MV-4-11 (cell line): ENCODE measurements around the gene TPSG1.
"Not testable (repeated sequence)": the region's sequence is repeated elsewhere in the genome, so short reads cannot be mapped to it uniquely, and the experiment has no call there.

Experiments
- DNase-seq: peaks from one replicate; lab custom pipeline; 2025; lab: John Stamatoyannopoulos, UW

The TPSG1 gene

DNA sequence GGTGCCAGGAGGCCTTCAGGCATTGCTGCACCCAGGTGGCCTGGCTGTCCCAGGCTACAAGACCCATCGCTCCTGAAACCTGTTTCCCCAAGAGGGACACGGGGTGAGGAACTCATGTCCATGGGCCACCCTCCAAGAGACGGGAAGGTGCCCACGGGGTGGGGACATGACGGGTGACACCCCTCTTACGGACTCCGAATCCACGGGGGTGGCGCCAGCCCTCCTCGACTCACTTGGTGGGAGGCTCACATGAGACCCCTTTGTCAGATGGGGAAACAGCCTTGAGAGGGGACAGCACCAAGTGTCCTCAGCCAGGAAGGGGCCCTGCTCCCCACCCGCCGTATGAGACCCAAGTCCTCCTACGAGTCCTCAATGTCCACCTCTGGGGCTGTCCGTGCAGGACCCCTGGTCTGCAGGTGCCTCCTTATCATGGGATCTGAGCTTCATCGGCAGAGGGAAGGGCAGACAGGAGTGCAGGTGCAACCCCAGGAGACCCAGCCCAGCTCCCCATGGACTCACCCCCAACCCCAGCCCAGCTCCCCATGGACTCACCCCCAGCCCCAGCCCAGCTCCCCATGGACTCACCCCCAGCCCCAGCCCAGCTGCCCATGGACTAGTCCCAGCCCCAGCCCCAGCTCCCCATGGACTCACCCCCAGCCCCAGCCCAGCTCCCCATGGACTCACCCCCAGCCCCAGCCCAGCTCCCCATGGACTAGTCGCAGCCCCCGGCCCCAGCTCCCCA is 5.6 kb upstream of the TPSG1 start:
- DNase-seq, result not testable (repeated sequence)

DNA sequence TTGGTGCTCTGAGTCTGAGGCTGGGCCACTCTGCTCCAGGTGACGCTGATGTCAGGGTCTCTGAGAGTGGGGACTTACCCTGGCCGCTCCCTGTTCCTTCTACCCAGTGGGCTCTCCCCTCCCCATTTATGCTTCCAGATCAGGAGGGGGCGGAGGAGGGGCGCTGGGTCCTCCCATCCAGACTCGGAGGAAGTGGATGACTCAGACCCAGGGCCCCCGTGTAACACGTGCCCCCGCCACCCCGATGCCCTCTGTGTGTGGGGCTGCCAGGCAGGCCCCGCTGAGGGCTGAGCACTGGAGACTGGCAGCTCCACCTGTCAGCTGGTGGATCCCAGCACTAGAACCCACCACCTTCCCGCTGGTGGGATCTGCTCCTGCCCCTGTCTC is 5.0 kb upstream of the TPSG1 start, which contains the start of gene TPSB2:
TPSB2 (minus strand) TSS at position 101 of the 387 bp plus-strand sequence. CDS start 233 bp downstream, outside the sequence.
- DNase-seq, result not testable (repeated sequence)

DNA sequence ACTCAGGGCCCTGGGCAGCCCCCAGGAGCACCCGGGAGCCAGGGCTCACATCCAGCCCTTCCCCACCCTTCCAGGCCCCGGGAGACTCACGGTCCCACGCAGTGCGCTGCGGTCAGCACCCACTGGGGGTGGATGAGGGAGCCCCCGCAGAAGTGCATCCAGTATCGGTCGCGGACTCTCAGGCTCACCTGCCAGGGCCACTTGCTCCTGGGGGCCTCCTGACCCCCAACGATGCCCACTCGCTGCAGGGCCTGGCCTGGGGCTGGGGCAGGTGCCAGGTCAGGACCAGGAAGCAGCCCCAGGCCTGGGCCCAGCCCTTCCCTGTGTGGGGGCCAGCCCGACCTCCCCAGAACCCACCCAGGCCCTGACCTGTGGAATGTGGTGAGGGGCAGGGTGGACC is 4.4 kb upstream of the TPSG1 start:
- DNase-seq, result not testable (repeated sequence)

DNA sequence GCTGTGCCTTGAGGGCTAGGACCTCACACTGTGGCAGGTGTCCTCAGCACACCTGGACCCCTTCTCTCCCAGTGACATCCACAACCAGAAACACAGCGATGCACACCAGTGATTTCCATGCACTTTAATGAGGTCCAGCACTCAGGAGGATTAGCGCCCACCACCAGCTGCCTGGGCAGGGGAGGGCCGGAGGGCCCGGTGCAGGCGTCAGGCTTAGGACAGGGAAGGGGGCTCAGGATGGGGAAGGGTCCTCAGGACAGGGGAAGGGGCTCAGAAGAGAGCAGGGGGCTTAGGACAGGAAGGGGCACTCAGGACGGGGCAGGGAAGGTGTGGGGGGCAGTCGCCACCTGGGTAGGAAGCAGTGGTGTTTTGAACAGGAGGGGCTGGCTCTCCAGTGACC is 3.2 kb upstream of the TPSG1 start:
- not testable (repeated sequence) for DNase-seq

DNA sequence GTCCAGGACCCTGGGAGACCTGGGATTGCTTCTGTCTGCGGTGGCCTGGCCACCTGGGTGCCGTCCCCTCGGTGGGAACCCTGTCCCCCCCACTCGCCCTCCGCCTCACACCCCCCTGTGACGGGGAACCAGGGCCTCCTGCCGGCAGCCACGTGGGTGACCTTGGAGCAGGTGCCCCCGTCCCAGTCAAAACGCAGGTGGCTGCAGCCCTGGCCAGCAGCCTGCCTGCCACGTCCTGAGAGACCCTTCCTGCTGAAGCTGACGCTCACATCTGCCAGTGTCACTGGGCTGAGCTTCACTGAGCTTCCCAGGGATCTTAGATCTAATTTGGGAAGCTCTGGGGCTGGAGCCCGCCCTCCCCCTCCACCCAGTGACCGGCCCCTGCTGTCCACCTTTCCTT is 1.6 kb upstream of the TPSG1 start:
- not testable (repeated sequence) for DNase-seq

DNA sequence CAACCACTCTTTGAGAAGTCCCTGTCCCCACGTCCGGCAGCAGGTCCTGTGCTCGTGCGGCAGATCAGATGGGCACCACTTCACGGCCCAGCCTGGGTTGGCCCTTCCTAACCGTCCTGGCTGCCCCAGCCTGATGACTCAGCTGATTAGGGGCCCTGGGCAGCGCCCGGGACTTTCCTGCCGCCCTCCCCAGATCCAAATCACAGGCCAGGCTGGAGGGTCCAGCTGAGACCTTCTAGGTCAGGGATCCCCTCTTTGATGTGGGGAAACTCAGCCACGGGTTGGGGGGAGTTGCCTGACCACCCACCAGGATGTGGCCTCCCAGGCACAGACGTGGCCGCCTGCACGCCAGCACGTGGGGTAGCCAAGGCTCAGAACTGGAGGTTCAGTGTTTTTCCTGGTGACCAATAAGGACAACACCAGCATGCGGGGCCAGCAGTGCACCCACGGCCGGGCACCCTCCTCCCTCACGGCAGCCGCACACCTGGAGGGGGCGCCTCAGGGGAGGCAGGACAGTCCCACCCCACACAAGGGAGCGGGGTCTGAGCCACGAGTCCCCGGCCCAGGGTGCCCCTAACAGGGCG is 752 bp upstream of the TPSG1 start:
- not testable (repeated sequence) for DNase-seq

DNA sequence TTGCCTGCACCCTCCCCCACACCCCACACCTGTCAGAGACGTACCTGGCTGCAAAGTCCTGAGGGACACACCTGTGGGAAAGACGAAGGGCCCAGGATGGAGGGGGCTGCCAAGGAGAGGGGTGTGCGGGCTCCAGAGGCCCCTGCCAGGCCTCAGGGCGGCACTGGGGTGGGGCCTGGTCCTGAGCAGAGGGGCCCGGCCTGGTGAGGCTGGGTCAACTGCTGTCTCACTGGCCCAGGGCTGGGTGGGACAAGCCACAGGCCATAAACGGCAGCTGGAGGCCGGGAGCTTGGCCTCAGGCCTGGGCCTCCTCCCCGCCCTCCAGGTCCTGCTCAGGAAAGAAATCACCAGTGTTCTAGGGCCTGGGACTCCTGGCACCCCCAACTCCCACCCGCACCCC is 510 bp downstream of the TPSG1 start:
- no peak for DNase-seq

DNA sequence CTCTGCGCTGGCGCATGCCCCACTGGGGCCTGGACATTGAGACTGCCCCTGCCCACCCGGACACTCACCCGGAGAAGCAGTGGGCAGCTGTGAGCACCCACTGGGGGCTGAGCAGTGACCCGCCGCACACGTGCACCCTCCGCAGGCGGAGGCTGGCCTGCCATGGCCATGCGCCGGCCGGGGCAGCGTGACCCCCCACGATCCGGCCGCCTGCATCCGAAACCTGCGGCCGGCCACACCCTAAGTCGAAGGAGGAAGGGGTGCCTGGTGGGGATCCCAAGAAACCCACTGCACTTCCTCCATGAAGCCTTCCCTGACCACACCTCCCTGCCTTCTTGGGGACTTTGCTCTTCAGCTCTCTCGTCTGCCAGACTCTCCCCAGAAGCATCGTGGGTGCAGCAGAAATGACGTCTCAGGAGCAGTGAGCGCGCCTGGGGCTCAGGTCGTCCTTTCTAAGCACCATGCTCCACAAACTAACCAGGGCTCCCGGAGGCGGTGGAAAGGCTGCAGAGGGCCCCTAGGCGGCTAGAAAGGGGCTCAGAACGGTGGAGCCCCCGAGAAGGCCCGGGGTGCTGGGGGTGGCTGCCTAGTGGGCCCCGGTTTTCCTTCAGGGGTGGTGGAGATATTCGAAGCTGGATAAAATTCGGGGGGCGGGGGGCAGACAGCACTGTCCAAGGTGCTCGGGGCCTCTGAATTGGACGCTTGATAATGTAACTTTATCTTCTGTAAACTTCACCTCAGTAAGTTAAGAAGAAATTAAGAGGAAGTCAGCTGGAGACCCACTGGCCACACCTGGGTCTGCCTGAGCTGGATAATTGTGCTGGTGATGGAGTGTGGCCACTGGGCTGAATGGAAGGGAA is 1.5 kb downstream of the TPSG1 start:
- DNase-seq, result no peak

DNA sequence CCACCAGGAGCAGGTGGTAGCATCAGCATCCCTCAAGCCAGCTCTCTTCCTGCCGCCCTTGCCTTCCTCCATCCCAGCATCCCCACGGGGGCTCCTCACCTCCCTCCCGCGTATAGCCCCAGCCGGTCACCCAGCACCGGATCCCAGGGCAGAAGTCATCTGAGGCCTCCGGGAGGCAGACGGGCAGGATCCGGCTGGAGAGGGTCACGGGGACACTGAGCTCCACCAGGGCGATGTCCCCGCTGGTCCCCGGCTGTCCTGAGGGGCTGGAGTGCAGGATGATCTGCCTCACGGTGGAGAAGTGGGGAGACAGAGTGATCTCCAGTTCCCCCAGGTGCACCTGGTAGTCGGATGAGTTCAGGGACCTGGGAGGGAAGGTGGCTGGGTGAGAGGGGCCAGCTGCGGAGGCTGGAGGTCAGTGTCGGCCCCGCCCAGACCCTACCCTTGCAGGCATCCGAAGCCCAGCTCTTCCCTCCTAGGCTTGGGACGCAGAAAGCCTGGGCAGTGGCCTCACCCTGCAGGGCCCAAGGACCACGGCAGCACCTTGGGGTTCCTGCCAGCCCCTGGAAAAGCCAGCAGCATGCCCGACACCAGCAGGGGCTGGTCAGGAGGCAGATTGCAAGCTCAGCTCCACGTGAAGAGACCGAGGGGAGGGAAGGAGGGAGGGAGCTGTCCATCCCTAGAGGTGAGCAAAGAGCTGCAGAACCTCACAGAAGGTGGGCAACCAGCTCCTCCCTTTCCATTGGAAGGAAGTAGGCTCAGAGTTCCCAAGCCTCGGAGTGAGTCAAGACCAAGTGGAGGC is 2.3 kb downstream of the TPSG1 start:
- DNase-seq, result no peak

DNA sequence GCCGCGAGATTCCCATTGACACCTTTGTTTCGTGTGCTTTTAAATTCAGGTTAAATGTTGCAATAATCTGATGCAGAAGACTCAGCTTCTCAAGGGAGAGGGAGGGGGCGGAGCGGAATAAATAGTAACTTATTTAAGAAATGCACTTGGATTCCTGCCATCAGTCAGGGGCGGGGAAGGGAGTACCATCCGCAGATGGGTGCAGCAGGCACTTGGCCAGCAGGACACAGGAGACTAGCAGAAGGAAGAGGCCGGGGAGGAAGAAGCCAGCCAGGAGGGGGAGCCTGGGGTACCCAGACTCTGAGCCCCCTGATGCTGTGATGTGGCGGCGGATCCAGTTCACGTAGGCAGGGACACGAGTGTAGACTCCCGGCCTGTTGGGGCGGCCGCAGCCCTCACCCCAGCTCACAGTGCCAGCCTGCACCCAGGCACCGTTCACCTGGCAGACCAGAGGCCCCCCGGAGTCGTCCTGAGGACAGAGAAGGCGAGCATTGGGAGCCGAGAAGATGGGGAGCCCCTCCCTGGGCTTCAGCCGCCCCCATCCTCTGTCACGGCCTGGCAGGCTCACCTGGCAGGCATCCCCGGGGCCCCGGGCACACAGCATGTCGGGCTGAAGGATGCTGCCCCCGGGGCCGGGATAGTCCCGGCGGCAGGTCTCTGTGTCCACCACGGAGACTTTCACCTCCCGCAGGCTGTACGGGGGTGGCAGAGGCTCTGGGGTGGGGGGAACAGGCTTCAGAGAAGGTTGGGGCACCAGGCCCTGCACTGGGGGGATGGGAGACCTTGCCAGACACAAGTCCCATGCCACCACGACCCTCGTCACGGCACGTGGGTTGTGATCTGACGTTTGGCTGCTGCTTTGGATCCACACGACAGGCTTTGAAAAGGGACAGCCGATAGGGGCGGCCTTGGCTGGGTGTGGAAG is 3.2 kb downstream of the TPSG1 start:
- no peak for DNase-seq

DNA sequence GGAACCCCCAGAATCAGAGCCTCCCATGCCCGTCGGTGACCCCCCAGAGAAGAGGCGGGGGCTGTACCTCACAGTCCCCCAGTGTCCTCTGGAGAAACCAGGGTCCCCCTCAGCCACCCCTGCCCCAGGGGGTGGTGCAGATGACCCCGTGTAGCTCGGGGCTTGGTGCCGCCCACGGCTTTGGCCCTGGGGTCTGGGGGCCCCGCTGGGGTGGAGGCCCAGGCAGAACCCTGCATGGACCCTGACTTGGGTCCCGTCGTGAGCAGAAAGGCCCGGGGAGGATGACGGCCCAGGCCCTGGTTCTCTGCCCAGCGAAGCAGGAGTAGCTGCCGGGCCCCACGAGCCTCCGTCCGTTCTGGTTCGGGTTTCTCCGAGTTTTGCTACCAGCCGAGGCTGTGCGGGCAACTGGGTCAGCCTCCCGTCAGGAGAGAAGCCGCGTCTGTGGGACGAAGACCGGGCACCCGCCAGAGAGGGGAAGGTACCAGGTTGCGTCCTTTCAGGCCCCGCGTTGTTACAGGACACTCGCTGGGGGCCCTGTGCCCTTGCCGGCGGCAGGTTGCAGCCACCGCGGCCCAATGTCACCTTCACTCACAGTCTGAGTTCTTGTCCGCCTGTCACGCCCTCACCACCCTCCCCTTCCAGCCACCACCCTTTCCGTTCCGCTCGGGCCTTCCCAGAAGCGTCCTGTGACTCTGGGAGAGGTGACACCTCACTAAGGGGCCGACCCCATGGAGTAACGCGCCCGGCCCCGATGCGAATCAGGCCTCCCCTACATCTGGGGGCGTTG is 4.0 kb downstream of the TPSG1 start:
- no peak for DNase-seq

DNA sequence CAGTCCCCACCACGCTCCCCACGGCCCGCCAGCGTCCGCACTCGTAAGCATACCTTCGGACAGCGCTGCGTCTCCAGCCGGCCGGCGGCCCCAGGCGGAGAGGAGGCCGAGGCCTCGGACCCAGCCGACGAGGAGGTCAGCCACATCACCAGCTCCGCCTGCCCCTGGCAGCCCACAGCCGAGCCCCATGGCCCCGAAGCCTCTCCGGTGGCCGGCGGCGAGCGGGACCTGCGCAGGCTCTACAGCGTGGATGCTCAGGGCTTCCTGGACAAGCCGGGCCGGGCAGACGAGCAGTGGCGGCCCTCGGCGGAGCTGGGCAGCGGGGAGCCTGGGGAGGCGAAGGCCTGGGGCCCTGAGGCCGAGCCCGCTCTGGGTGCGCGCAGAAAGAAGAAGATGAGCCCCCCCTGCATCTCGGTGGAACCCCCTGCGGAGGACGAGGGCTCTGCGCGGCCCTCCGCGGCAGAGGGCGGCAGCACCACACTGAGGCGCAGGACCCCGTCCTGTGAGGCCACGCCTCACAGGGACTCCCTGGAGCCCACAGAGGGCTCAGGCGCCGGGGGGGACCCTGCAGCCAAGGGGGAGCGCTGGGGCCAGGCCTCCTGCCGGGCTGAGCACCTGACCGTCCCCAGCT is 4.9 kb downstream of the TPSG1 start:
- no peak for DNase-seq

DNA sequence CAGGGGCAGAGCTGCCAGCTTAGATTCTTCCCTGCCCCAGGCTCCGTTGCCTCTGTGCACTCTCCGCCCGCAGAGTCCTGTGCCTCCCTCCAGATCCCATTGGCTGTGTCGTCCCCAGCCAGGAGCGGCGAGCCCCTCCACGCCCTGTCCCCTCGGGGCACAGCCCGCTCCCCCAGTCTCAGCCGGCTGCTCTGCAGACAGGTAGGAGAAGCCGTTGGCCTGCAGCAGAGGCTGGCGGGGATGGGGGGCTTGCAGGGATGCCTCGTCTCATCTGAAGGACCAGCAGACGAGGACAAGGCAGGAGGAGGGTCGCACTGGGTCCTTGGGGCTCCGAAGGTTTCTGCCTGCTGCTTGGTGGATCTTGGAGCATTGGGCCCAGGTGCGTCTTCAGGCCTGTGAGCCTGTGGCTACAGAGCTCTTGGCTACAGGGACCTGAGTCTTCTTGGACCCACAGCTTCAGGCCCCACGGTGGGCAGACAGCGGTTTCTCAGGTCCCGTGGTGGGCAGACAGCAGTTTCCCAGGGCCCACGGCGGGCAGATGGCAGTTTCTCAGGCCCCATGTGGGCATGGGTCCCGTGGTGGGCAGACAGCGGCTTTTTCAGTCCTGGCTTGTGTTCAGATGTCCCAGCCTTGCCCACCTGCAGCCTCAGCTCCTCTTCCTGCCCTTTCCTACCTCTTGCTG is 6.0 kb downstream of the TPSG1 start:
- no peak for DNase-seq

DNA sequence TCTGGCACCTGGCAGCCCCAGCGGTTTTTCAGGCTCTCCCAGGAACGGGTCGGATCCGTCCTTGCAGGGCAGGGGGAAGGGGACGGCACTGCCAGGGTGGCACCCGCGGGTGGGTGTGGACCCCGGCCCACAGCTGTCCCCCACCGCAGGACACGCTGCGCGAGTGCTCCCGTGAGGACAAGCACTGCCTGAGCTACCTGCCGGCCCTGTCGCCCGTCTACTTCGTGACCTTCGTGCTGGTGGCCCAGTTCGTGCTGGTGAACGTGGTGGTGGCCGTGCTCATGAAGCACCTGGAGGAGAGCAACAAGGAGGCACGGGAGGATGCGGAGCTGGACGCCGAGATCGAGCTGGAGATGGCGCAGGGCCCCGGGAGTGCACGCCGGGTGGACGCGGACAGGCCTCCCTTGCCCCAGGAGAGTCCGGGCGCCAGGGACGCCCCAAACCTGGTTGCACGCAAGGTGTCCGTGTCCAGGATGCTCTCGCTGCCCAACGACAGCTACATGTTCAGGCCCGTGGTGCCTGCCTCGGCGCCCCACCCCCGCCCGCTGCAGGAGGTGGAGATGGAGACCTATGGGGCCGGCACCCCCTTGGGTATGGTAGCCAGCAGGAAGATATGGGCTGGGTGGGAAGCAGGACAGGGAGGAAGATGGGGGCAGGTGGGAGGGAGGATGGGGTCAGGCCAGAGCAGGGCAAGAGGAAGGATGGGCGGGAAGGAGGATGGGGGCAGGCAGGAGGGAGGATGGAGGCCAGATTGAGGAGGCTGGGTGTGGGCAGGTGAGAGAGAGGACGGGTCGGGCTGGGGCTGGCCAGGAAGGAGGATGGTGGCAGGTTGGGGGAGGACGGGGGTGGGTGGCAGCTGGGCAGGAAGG is 6.8 kb downstream of the TPSG1 start:
- DNase-seq, result no peak

DNA sequence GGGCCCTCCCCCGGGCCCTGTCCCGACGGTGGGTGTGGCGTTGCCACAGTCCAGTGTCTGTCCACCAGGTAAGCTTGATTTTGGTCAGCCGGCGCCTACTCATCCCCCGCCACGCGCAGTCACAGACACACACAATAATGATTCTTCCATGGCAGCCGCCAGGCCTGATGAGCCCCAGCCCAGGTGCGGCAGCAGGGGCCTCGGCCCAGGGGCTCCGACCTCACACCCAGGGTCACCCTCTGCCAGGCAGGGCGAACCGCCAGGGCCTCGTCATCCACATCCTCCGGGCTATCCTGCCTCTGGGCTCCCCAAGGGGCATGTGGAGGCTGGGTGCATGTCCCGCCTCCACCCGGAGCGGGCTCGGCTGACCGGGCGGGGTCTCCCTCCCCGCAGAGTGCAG is 7.5 kb downstream of the TPSG1 start:
- no peak for DNase-seq

DNA sequence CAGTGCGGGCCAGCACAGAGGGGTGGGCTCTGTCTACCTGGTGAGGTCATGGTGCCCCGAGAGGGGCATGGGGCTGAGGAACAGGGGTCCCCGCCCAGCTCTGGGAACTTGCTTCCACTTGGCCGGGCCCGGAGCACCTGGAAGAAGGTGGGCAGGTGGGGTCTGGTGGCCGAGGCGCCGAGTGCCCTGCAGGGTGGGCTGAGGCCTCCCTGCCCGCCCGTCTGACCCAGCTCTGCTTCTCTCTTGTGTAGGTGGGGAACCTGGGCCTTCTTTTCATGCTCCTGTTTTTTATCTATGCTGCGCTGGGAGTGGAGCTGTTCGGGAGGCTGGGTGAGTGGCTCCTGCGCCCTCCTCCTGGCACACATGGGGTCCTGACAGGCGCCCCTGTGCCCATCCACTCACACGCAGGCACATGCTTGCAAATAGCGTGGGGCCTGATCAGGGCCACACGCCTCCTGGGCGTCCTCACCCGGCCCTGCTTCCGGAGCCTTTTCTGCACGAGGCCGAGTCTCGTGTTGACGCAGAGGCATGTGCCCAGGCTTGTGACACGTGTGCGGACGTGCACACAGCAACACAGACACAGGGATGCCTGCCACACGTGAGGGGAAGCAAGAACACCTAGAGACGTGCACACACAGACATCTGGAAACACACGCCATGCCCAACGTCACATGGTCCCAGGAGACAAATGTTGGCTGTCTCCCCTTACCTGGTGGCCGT is 8.2 kb downstream of the TPSG1 start:
- no peak for DNase-seq

DNA sequence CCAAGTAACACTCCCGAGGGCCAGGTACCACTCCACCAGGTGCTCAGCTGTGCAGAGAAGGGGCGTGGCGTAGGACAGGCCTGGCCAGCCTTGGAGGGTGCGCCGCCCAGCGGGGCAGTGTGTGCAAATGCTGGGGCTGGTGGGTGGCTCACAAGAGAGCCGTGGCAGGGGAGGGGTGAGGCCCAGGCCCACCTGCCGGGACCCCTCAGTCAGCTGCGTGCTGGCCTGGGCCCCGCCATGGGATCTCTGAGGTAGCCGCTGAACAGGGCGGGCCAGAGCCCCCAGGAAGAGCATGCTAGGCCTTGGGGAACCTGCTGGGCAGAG is 8.8 kb downstream of the TPSG1 start:
- no peak for DNase-seq
